Uterus (tissue), 2 donors: ENCODE data around the gene CD81.

ENCODE experiments used
- POLR2A ChIP-seq, 2 donors: fragments of 450-650 bp; IDR thresholded peaks; one replicate each; pipeline ENCODE4 v1.6.1; 2016; ENCODE audit warnings: antibody characterized with exemption in 2 of 2, mild to moderate bottlenecking in 1 of 2, moderate library complexity in 1 of 2
- TF ChIP-seq, protein P1 (sequence below), 4 experiments: fragments of 200-600 bp in 2 of 4; fragments of 450-650 bp in 2 of 4; sonication (generic) in 2 of 4; IDR thresholded peaks; one replicate each; pipeline ENCODE4 v1.5.1; 2016 to 2019; ENCODE audit warnings: antibody characterized with exemption in 4 of 4, mild to moderate bottlenecking in 2 of 4, moderate library complexity in 1 of 4

DNA sequence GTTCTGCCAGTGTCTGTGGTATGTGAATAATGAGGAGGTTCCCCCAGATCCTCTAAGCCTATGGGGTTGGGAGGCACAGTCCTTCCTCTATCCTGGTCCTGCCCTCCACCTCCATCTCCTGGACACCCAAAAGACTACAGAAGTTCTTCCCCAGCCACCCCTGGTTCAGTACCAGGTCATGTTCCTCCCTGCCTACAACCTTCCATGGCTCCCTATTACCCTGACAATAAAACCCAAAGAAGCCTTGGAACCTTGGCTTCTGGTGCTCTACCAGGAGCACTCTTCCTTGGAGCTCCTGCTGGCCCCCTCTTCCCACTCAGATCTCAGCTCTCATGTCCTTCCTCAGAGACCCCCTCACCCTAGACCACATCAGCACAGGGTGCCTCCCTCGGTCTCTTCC, 54.3 kb downstream of the CD81 start:
- TF ChIP-seq, protein P1, sequence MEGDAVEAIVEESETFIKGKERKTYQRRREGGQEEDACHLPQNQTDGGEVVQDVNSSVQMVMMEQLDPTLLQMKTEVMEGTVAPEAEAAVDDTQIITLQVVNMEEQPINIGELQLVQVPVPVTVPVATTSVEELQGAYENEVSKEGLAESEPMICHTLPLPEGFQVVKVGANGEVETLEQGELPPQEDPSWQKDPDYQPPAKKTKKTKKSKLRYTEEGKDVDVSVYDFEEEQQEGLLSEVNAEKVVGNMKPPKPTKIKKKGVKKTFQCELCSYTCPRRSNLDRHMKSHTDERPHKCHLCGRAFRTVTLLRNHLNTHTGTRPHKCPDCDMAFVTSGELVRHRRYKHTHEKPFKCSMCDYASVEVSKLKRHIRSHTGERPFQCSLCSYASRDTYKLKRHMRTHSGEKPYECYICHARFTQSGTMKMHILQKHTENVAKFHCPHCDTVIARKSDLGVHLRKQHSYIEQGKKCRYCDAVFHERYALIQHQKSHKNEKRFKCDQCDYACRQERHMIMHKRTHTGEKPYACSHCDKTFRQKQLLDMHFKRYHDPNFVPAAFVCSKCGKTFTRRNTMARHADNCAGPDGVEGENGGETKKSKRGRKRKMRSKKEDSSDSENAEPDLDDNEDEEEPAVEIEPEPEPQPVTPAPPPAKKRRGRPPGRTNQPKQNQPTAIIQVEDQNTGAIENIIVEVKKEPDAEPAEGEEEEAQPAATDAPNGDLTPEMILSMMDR (IDR thresholded peaks at IDR 0.05) = no peak
- no peak for TF ChIP-seq POLR2A (IDR thresholded peaks at IDR 0.05)
